Thoracic aorta (tissue), 2 donors: ENCODE data around the gene PREB. TPM values are rescaled to one million over a fixed set of nuclear protein-coding genes. Genes with fewer than 3 reads are reported as not detected.
A peak's percentile ranks its signal among the peaks of the same experiment; 100 is the strongest.

Source experiments
- ATAC-seq: fragments of 150-250 bp; one replicate; pipeline ENCODE4 v1.8.0; 2017; ENCODE audit warnings: low read depth; ENCODE audit not compliant: insufficient number of reproducible peaks, low FRiP score
- DNase-seq: peaks from one replicate; pipeline ENCODE4 v3.0.0-alpha.2; 2020; ENCODE audit warnings: low spot score
- H3K27ac ChIP-seq, 2 donors: fragments of 200-600 bp; sonication (generic); 1 replicate in 1 of 2; 2 replicates in 1 of 2; pipeline ENCODE4 v1.5.1; 2016; ENCODE audit warnings: mild to moderate bottlenecking in 2 of 2, moderate library complexity in 2 of 2
- H3K27me3 ChIP-seq: fragments of 200-600 bp; sonication (generic); replicated peaks from 2 replicates; pipeline ENCODE4 v1.6.0; 2016; ENCODE audit warnings: mild to moderate bottlenecking; ENCODE audit not compliant: insufficient read depth
- H3K36me3 ChIP-seq: fragments of 200-600 bp; sonication (generic); one replicate; pipeline ENCODE4 v1.5.1; 2016
- H3K4me1 ChIP-seq, 2 donors: fragments of 200-600 bp; sonication (generic); 1 replicate in 1 of 2; 2 replicates in 1 of 2; pipeline versions ENCODE4 v1.5.1 to v1.6.0; 2016; ENCODE audit warnings: low read depth in 2 of 2, mild to moderate bottlenecking in 1 of 2; ENCODE audit not compliant: control insufficient read depth in 1 of 2
- H3K4me3 ChIP-seq: fragments of 200-600 bp; sonication (generic); 2 replicates; pipeline ENCODE4 v1.5.1; 2016; ENCODE audit warnings: mild to moderate bottlenecking
- H3K9me3 ChIP-seq: fragments of 200-600 bp; sonication (generic); 2 replicates; pipeline ENCODE4 v1.5.1; 2016
- total RNA-seq, 2 donors: library from RNA; depleted of rRNA; stranded (reverse); fragments of >200 nt; gene quantifications; one replicate each; pipeline versions ENCODE4 v1.1.0 to v1.2.3, GENCODE V29; 2016
- TF ChIP-seq, protein P1 (sequence below): fragments of 200-600 bp; sonication (generic); IDR thresholded peaks from one replicate; pipeline ENCODE4 v1.5.1; 2019; ENCODE audit warnings: antibody characterized with exemption

Gene PREB
- total RNA-seq, 2 donors from 2014 or later: 64.3 to 92.3 TPM

DNA sequence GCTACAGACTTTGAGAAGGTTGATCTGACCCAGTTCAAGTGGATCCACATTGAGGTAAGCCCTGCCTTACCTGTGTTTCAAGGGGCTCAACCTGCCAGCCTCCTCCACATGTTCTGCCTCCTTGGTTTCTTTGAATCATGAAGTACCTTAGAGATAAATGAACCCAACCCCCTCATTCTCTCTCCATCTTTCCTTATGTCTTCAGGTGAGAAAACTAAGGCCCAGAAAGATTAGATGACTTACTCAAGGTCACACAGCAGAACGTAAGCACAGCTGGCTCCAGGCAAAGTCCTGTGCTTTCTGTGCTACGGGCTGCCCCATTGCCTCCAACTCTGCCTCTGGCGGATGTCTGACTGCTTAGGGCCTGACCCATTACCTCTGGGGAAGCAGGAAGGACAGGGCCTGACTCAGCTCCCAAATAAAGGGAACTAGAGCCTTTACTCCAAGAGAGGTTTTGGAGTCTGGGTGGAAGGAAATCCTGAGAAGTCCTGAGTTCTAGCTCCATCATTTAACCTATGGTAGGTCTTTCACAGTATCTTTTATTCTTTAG lies 37.6 kb downstream of the PREB start:
- no peak for ATAC-seq
- TF ChIP-seq, protein P1, sequence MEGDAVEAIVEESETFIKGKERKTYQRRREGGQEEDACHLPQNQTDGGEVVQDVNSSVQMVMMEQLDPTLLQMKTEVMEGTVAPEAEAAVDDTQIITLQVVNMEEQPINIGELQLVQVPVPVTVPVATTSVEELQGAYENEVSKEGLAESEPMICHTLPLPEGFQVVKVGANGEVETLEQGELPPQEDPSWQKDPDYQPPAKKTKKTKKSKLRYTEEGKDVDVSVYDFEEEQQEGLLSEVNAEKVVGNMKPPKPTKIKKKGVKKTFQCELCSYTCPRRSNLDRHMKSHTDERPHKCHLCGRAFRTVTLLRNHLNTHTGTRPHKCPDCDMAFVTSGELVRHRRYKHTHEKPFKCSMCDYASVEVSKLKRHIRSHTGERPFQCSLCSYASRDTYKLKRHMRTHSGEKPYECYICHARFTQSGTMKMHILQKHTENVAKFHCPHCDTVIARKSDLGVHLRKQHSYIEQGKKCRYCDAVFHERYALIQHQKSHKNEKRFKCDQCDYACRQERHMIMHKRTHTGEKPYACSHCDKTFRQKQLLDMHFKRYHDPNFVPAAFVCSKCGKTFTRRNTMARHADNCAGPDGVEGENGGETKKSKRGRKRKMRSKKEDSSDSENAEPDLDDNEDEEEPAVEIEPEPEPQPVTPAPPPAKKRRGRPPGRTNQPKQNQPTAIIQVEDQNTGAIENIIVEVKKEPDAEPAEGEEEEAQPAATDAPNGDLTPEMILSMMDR: no peak
- H3K9me3 ChIP-seq: no peaks in the 10 kb centered on the region

DNA sequence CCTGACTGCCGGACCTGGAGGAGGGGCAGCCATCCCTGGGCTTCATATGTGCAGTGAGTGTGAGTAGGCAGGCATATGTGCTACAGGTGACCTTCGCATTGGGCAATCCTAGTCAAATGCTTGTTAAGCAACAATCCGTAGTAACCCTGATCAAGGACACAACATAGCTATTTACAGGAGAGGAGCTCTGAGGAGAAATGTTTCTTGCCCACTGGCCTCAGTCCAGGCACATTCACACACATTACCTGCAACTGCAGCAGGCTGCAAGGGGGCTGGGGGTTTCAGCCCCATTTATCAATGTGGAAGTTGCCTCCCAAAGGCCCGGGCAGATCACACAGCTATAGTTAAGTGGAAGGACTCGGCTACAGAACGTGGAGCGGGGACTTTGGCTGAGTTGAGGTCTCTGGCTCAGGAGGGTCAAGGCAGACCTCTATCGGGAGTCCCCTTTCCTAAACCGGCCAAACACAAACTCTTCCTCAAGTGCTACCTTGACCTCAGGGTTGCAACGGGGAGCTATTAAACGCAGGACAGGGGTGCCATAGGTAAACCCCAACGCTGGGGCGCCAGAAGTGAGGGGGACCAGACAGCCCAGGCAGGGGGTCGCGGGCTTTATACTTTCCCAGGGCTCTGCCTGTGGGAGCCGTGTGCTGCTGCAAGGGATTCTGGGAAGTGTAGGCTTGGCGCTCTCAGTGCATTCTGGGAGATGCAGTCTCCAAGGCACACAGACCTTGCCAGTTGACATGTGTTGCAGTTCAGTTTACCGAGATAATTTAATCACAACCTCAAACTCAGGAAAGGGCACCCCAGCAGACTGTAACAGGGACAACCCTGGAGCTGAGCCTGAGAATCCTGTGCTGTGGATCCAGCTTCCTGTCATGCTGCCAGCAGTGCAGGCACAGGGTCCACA lies 38.4 kb downstream of the PREB start:
- H3K4me1 ChIP-seq: no peaks in the 10 kb centered on the region
- H3K9me3 ChIP-seq: no peaks in the 10 kb centered on the region
- ATAC-seq (peak; percentile 21), DNase-seq (no peak)
- H3K27ac ChIP-seq: no peak overlapping the region
- H3K27me3 ChIP-seq: no peaks in the 10 kb centered on the region
- H3K4me3 ChIP-seq: peak overlapping the region; percentile 69
- H3K36me3 ChIP-seq: no peaks in the 10 kb centered on the region
- TF ChIP-seq, protein P1: no peak

More for the DNA sequence above, 37.6 kb downstream of the PREB start:
- no peak for DNase-seq
- Histone ChIP-seq H3K27me3 (no peaks in the 10 kb centered on the region), H3K4me1 (no peaks in the 10 kb centered on the region), H3K4me3 (peak overlapping the region; percentile 69), H3K27ac (no peak overlapping the region), H3K36me3 (no peaks in the 10 kb centered on the region)

DNA sequence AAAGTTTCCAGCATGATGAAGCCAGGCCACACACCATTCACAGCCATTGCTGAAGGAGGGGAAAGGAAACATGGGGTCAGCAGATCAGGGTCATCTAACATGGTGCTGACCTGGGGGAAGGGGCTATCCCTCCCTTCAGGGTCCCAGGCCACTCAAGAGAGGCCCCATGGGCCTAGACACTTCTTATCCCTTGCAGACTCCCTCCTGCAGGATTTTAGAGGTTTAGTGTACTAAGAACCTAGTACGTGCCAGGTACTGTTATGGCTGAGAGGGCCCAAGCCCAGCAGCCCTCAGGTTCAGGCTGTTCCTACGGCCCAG lies 39.0 kb downstream of the PREB start:
- Histone ChIP-seq H3K27ac (no peak overlapping the region), H3K4me3 (no peak overlapping the region), H3K36me3 (no peaks in the 10 kb centered on the region), H3K4me1 (no peaks in the 10 kb centered on the region), H3K9me3 (no peaks in the 10 kb centered on the region), H3K27me3 (no peaks in the 10 kb centered on the region)
- ATAC-seq: no peak
- TF ChIP-seq, protein P1: no peak
- no peak for DNase-seq

DNA sequence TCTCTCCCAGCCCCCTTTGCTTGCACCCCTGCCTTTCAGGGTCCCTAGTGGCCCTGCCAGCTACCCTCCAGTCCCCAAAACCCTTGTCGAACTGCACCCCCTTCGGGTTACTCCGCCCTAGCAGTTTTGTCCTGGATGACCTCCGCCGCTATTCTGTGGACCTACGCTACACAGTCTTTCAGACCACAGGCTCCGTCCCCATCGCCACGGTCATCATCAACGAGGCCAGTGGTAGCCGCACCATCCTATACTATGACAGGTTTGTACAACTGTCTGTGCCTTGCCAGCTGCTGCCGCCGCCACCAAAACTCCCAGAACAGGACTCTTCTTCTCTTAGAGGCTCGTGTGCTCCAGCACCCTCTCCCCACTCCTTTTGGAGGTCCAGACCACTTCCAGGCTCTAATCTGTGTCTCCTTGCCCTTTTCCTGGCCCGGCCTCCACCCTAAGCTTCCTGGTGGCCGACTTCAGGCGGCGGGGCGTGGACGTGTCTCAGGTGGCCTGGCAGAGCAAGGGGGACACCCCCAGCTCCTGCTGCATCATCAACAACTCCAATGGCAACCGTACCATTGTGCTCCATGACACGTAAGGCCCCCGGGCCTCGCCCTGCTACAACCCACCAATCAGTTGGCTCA lies 40.0 kb downstream of the PREB start:
- H3K27me3 ChIP-seq: no peaks in the 10 kb centered on the region
- no peaks in the 10 kb centered on the region for H3K9me3 ChIP-seq
- H3K4me1 ChIP-seq: no peaks in the 10 kb centered on the region
- ATAC-seq (no peak), DNase-seq (no peak)
- no peaks in the 10 kb centered on the region for H3K36me3 ChIP-seq
- H3K4me3 ChIP-seq: no peak overlapping the region
- H3K27ac ChIP-seq: no peak overlapping the region
- TF ChIP-seq, protein P1: no peak
